Measurements from ENCODE around the gene ZFPL1. TPM values are rescaled to one million over a fixed set of nuclear protein-coding genes. Genes with fewer than 3 reads are reported as not detected.

Gene ZFPL1
- total and polyA plus RNA-seq, 9 of the 15 experiments (the other 6 are each of a cell fraction or from before 2014, with no cell fraction given), result 3.7 to 37.5 (median 22.7) TPM

- TF ChIP-seq CEBPG (CRISPR knock-in tag; IDR thresholded peaks at IDR 0.05), result no peak
- no peak for TF ChIP-seq CEBPG (tag; conservative IDR thresholded peaks at IDR 0.05 in 1 of 2, IDR thresholded peaks at IDR 0.05 in 1 of 2)
- TF ChIP-seq GATA2 (CRISPR knock-in tag; IDR thresholded peaks at IDR 0.05), result no peak
- no peak for TF ChIP-seq SRSF3 (IDR thresholded peaks at IDR 0.05; ENCODE audit: insufficient read depth, low read length)
- TF ChIP-seq SNAPC5 (CRISPR knock-in tag; IDR thresholded peaks at IDR 0.05), result no peak
- no peak for TF ChIP-seq THRA (IDR thresholded peaks at IDR 0.05)
- TF ChIP-seq SIRT6 (IDR thresholded peaks at IDR 0.05; ENCODE audit: low read depth, low read length), result no peak
- TF ChIP-seq FOSL1 (tag; conservative IDR thresholded peaks at IDR 0.05), result peak; percentile 76
- TF ChIP-seq FOXP1 (CRISPR knock-in tag; IDR thresholded peaks at IDR 0.05), result 0 out of 2 replicates have a peak, but pooled peaks have one; percentile 5
- no peak for TF ChIP-seq PRPF4 (IDR thresholded peaks at IDR 0.05; ENCODE audit: insufficient read depth, low read depth, low read length, poor library complexity, severe bottlenecking)
- TF ChIP-seq SREBF1 (IDR thresholded peaks at IDR 0.05; ENCODE audit: borderline replicate concordance, low read depth, low read length), result peak; percentile 92; the same call in 1 of the 2 replicates
- TF ChIP-seq ZNF75A (CRISPR knock-in tag; IDR thresholded peaks at IDR 0.05), result no peak
- TF ChIP-seq SNRNP70 (optimal IDR thresholded peaks at IDR 0.05; ENCODE audit: low read depth, low read length), result no peak
- TF ChIP-seq RNF2 (IDR thresholded peaks at IDR 0.05), result no peak; the same call in 1 of the 2 replicates
- TF ChIP-seq SMAD3 (CRISPR knock-in tag; conservative IDR thresholded peaks at IDR 0.05), result 0 out of 2 replicates have a peak, but pooled peaks have one; percentile 23
- TF ChIP-seq ZBTB17 (CRISPR knock-in tag; IDR thresholded peaks at IDR 0.05), result no peak
- no peak for TF ChIP-seq ZNF324 (CRISPR knock-in tag; IDR thresholded peaks at IDR 0.05)
- peak in 1 of 2 experiments; percentile 97; a peak in 2 of 4 replicates for TF ChIP-seq ZNF639 (CRISPR knock-in tag; conservative IDR thresholded peaks at IDR 0.05 in 1 of 2, IDR thresholded peaks at IDR 0.05 in 1 of 2)
- TF ChIP-seq IRF2 (CRISPR knock-in tag; IDR thresholded peaks at IDR 0.05), result no peak
- peak; percentile 54; the same call in 1 of the 2 replicates for TF ChIP-seq ARID1B (IDR thresholded peaks at IDR 0.05)
- 0 out of 2 replicates have a peak, but pooled peaks have one; percentile 23 for TF ChIP-seq JUN (IDR thresholded peaks at IDR 0.05; ENCODE audit: borderline replicate concordance, low read depth, low read length)
- TF ChIP-seq JUN (CRISPR knock-in tag; IDR thresholded peaks at IDR 0.05; ENCODE audit: borderline replicate concordance), result no peak
- no peak for TF ChIP-seq RFX1 (IDR thresholded peaks at IDR 0.05)
- no peak for TF ChIP-seq SRSF9 (IDR thresholded peaks at IDR 0.05; ENCODE audit: borderline replicate concordance, low read depth, low read length)
Observed at GRCh38 chr11:65134240-65134951, 50.4 kb downstream of the ZFPL1 start, which contains the start of gene SYVN1 (continued).

All from K562 (cell line).